Measurements from ENCODE around the gene TAB2. TPM values are rescaled to one million over a fixed set of nuclear protein-coding genes. Genes with fewer than 3 reads are reported as not detected.

Gene TAB2
- total RNA-seq, 1 experiment from 2014 or later: 56.7 TPM

- Histone ChIP-seq H3K79me2 (ENCODE audit: insufficient read depth, low read length) (peaks cover 100% of the 10 kb centered on the region), H4K20me1 (ENCODE audit: insufficient read depth) (peaks cover 7% of the 10 kb centered on the region; the same call in 1 of the 2 replicates), H3K9ac (ENCODE audit: low read length) (no peak overlapping the region), H3K4me3 (replicated peaks in 1 of 2; ENCODE audit: low read depth in 1 of 2, low read length in 2 of 2) (no peak overlapping the region), H3K9me3 (ENCODE audit: control insufficient read depth in 1 of 2, insufficient read depth in 1 of 2, low read depth in 1 of 2, low read length in 2 of 2) (no peaks in the 10 kb centered on the region), H3K36me3 (ENCODE audit: control insufficient read depth in 1 of 2, insufficient read depth in 2 of 2, low read length in 2 of 2) (no peaks in the 10 kb centered on the region), H3K27ac (ENCODE audit: low read depth, low read length) (no peak overlapping the region; the same call in 1 of the 2 replicates), H3K27me3 (ENCODE audit: insufficient read depth, low read length) (no peaks in the 10 kb centered on the region), H3K9me2 (ENCODE audit: insufficient read depth) (no peaks in the 10 kb centered on the region), H2AFZ (ENCODE audit: low read depth, low read length, poor library complexity, severe bottlenecking) (no peak overlapping the region), H3K4me2 (ENCODE audit: low read length) (peak overlapping the region; percentile 22), H3K4me1 (ENCODE audit: control insufficient read depth in 1 of 2, insufficient read depth in 2 of 2, low read length in 2 of 2) (peaks cover 48 to 72% of the 10 kb centered on the region in 2 experiments)
- POLR2A ChIA-PET: interaction anchor here (1.0 kb wide), 1 partner anchor 10 kb away, joined by 3 read pairs; no protein-coding TSS in a partner anchor
- intact Hi-C loops (cut with micrococcal nuclease): loop anchor here (5.0 kb wide), 1 partner anchor 101 kb away; no protein-coding TSS in a partner anchor
- no peak for TF ChIP-seq YY1 (IDR thresholded peaks at IDR 0.05; ENCODE audit: extremely low read depth, insufficient replicate concordance, low read depth, low read length)
- no peak for TF ChIP-seq ZFX (IDR thresholded peaks at IDR 0.05)
- no peak for TF ChIP-seq ATF3 (IDR thresholded peaks at IDR 0.05)
- TF ChIP-seq RAD21 (IDR thresholded peaks at IDR 0.05; ENCODE audit: low read depth): no peak
- no peak for TF ChIP-seq POLR2A (IDR thresholded peaks at IDR 0.05; ENCODE audit: borderline replicate concordance, extremely low read depth, insufficient read depth, insufficient read length)
- TF ChIP-seq REST (IDR thresholded peaks at IDR 0.05; ENCODE audit: low read depth): no peak
- no peak for TF ChIP-seq POLR2AphosphoS5 (IDR thresholded peaks at IDR 0.05; ENCODE audit: low read depth, low read length)
- no peak for TF ChIP-seq ELF1 (IDR thresholded peaks at IDR 0.05; ENCODE audit: borderline replicate concordance, low read depth)
- TF ChIP-seq ZNF274 (IDR thresholded peaks at IDR 0.05; ENCODE audit: low read depth, low read length): no peak
- no peak for TF ChIP-seq CEBPB (IDR thresholded peaks at IDR 0.05; ENCODE audit: low read depth)
- DNase-seq (ENCODE audit: low read depth, low spot score): no peak
- CTCF ChIA-PET: interaction anchor here (1.0 kb wide), 1 partner anchor 99 kb away, joined by 3 read pairs; no protein-coding TSS in a partner anchor
- ATAC-seq: no peak
- RAD21 ChIA-PET (ENCODE audit: low non-redundant PET in 1 of 2, low total read pairs in 2 of 2, uncharacterized antibody in 2 of 2, unreplicated experiment in 2 of 2): no interaction called here
- BruUV-seq (replicated peaks): no TSS peak
Observed at GRCh38 chr6:149333266-149333620, 15.7 kb downstream of the TAB2 start.

All from HCT116 (cell line).